Measurements from ENCODE around the gene NMNAT2.

Gene NMNAT2

GRCh38 chr1:183390561-183390960 lies 27.6 kb downstream of the NMNAT2 start:
- Histone ChIP-seq H3K9me3 (ENCODE audit: insufficient read depth, low read depth, low read length) (no peaks in the 10 kb centered on the region), H3K4me1 (ENCODE audit: insufficient read depth, low read length) (0 out of 2 replicates have a peak, but pooled peaks cover 8% of the 10 kb centered on the region), H3K27ac (ENCODE audit: low read depth, low read length) (no peak overlapping the region), H3K9ac (ENCODE audit: low read depth, low read length) (no peak overlapping the region), H3K4me3 (ENCODE audit: low read length) (no peak overlapping the region), H3K36me3 (ENCODE audit: insufficient read depth, low read length) (no peaks in the 10 kb centered on the region), H3K27me3 (ENCODE audit: insufficient read depth, low read length) (no peaks in the 10 kb centered on the region)
- 82% methylated on average over 3 of the region's 3 CpGs for WGBS

GRCh38 chr1:183388735-183389134 lies 29.4 kb downstream of the NMNAT2 start:
- Histone ChIP-seq H3K27me3 (ENCODE audit: insufficient read depth, low read length) (no peaks in the 10 kb centered on the region), H3K36me3 (ENCODE audit: insufficient read depth, low read length) (no peaks in the 10 kb centered on the region), H3K4me3 (ENCODE audit: low read length) (no peak overlapping the region), H3K9me3 (ENCODE audit: insufficient read depth, low read depth, low read length) (no peaks in the 10 kb centered on the region), H3K4me1 (ENCODE audit: insufficient read depth, low read length) (0 out of 2 replicates have a peak, but pooled peaks cover 8% of the 10 kb centered on the region), H3K27ac (ENCODE audit: low read depth, low read length) (no peak overlapping the region), H3K9ac (ENCODE audit: low read depth, low read length) (no peak overlapping the region)
- WGBS, result 68% methylated on average over 5 of the region's 6 CpGs

GRCh38 chr1:183385340-183386144 lies 32.6 kb downstream of the NMNAT2 start:
- no peaks in the 10 kb centered on the region for H3K36me3 ChIP-seq (ENCODE audit: insufficient read depth, low read length)
- 0 out of 2 replicates have a peak, but pooled peaks cover 8% of the 10 kb centered on the region for H3K4me1 ChIP-seq (ENCODE audit: insufficient read depth, low read length)
- H3K9me3 ChIP-seq (ENCODE audit: insufficient read depth, low read depth, low read length), result no peaks in the 10 kb centered on the region
- H3K27me3 ChIP-seq (ENCODE audit: insufficient read depth, low read length), result no peaks in the 10 kb centered on the region
- H3K27ac ChIP-seq (ENCODE audit: low read depth, low read length), result no peak overlapping the region
- no peak overlapping the region for H3K9ac ChIP-seq (ENCODE audit: low read depth, low read length)
- no peak overlapping the region for H3K4me3 ChIP-seq (ENCODE audit: low read length)
- 75% methylated on average over 6 of the region's 6 CpGs for WGBS

- Histone ChIP-seq H3K9me3 (ENCODE audit: insufficient read depth, low read depth, low read length) (no peaks in the 10 kb centered on the region), H3K9ac (ENCODE audit: low read depth, low read length) (no peak overlapping the region), H3K36me3 (ENCODE audit: insufficient read depth, low read length) (no peaks in the 10 kb centered on the region), H3K4me1 (ENCODE audit: insufficient read depth, low read length) (0 out of 2 replicates have a peak, but pooled peaks cover 1% of the 10 kb centered on the region), H3K27me3 (ENCODE audit: insufficient read depth, low read length) (no peaks in the 10 kb centered on the region), H3K27ac (ENCODE audit: low read depth, low read length) (no peak overlapping the region), H3K4me3 (ENCODE audit: low read length) (no peak overlapping the region)
- WGBS, result 84% methylated on average over 2 of the region's 2 CpGs
Observed at GRCh38 chr1:183379951-183380350, 38.2 kb downstream of the NMNAT2 start.

GRCh38 chr1:183375381-183375780 lies 42.8 kb downstream of the NMNAT2 start:
- WGBS, result 93% methylated on average over 2 of the region's 2 CpGs
- Histone ChIP-seq H3K9ac (ENCODE audit: low read depth, low read length) (no peak overlapping the region), H3K27ac (ENCODE audit: low read depth, low read length) (no peak overlapping the region), H3K27me3 (ENCODE audit: insufficient read depth, low read length) (no peaks in the 10 kb centered on the region), H3K4me1 (ENCODE audit: insufficient read depth, low read length) (0 out of 2 replicates have a peak, but pooled peaks cover 8% of the 10 kb centered on the region), H3K9me3 (ENCODE audit: insufficient read depth, low read depth, low read length) (no peaks in the 10 kb centered on the region), H3K4me3 (ENCODE audit: low read length) (no peak overlapping the region), H3K36me3 (ENCODE audit: insufficient read depth, low read length) (no peaks in the 10 kb centered on the region)

GRCh38 chr1:183374825-183375224 lies 43.4 kb downstream of the NMNAT2 start:
- Histone ChIP-seq H3K9ac (ENCODE audit: low read depth, low read length) (no peak overlapping the region), H3K9me3 (ENCODE audit: insufficient read depth, low read depth, low read length) (no peaks in the 10 kb centered on the region), H3K4me1 (ENCODE audit: insufficient read depth, low read length) (0 out of 2 replicates have a peak, but pooled peaks cover 8% of the 10 kb centered on the region), H3K27ac (ENCODE audit: low read depth, low read length) (no peak overlapping the region), H3K27me3 (ENCODE audit: insufficient read depth, low read length) (no peaks in the 10 kb centered on the region), H3K4me3 (ENCODE audit: low read length) (no peak overlapping the region), H3K36me3 (ENCODE audit: insufficient read depth, low read length) (no peaks in the 10 kb centered on the region)
- WGBS, result 91% methylated on average over 2 of the region's 2 CpGs

GRCh38 chr1:183372586-183373230 lies 45.5 kb downstream of the NMNAT2 start:
- H3K27me3 ChIP-seq (ENCODE audit: insufficient read depth, low read length), result no peaks in the 10 kb centered on the region
- WGBS, result 90% methylated on average over 4 of the region's 4 CpGs
- no peak overlapping the region for H3K27ac ChIP-seq (ENCODE audit: low read depth, low read length)
- no peaks in the 10 kb centered on the region for H3K9me3 ChIP-seq (ENCODE audit: insufficient read depth, low read depth, low read length)
- H3K9ac ChIP-seq (ENCODE audit: low read depth, low read length), result no peak overlapping the region
- H3K4me1 ChIP-seq (ENCODE audit: insufficient read depth, low read length), result 0 out of 2 replicates have a peak, but pooled peaks cover 8% of the 10 kb centered on the region
- H3K36me3 ChIP-seq (ENCODE audit: insufficient read depth, low read length), result no peaks in the 10 kb centered on the region
- no peak overlapping the region for H3K4me3 ChIP-seq (ENCODE audit: low read length)

- Histone ChIP-seq H3K4me1 (ENCODE audit: insufficient read depth, low read length) (0 out of 2 replicates have a peak, but pooled peaks cover 8% of the 10 kb centered on the region), H3K36me3 (ENCODE audit: insufficient read depth, low read length) (no peaks in the 10 kb centered on the region), H3K4me3 (ENCODE audit: low read length) (no peak overlapping the region), H3K27me3 (ENCODE audit: insufficient read depth, low read length) (no peaks in the 10 kb centered on the region), H3K9ac (ENCODE audit: low read depth, low read length) (no peak overlapping the region), H3K27ac (ENCODE audit: low read depth, low read length) (no peak overlapping the region), H3K9me3 (ENCODE audit: insufficient read depth, low read depth, low read length) (no peaks in the 10 kb centered on the region)
- WGBS, result 76% methylated on average over 8 of the region's 8 CpGs
Observed at GRCh38 chr1:183370399-183371058, 47.7 kb downstream of the NMNAT2 start.

- Histone ChIP-seq H3K27me3 (ENCODE audit: insufficient read depth, low read length) (no peaks in the 10 kb centered on the region), H3K36me3 (ENCODE audit: insufficient read depth, low read length) (no peaks in the 10 kb centered on the region), H3K4me1 (ENCODE audit: insufficient read depth, low read length) (no peaks in the 10 kb centered on the region), H3K9ac (ENCODE audit: low read depth, low read length) (no peak overlapping the region), H3K4me3 (ENCODE audit: low read length) (no peak overlapping the region), H3K27ac (ENCODE audit: low read depth, low read length) (no peak overlapping the region), H3K9me3 (ENCODE audit: insufficient read depth, low read depth, low read length) (no peaks in the 10 kb centered on the region)
- WGBS, result 91% methylated on average over 10 of the region's 11 CpGs
Observed at GRCh38 chr1:183368213-183369108, 49.7 kb downstream of the NMNAT2 start.

- no peak overlapping the region for H3K9ac ChIP-seq (ENCODE audit: low read depth, low read length)
- no peaks in the 10 kb centered on the region for H3K27me3 ChIP-seq (ENCODE audit: insufficient read depth, low read length)
- no peaks in the 10 kb centered on the region for H3K9me3 ChIP-seq (ENCODE audit: insufficient read depth, low read depth, low read length)
- 100% methylated on average over 1 of the region's 1 CpG for WGBS
- no peaks in the 10 kb centered on the region for H3K4me1 ChIP-seq (ENCODE audit: insufficient read depth, low read length)
- H3K4me3 ChIP-seq (ENCODE audit: low read length), result no peak overlapping the region
- no peak overlapping the region for H3K27ac ChIP-seq (ENCODE audit: low read depth, low read length)
- H3K36me3 ChIP-seq (ENCODE audit: insufficient read depth, low read length), result no peaks in the 10 kb centered on the region
Observed at GRCh38 chr1:183366116-183366515, 52.1 kb downstream of the NMNAT2 start.
